ENCODE measurements around the gene GSPT1. TPM values are rescaled to one million over a fixed set of nuclear protein-coding genes. Genes with fewer than 3 reads are reported as not detected.
"Not testable (repeated sequence)": the region's sequence is repeated elsewhere in the genome, so short reads cannot be mapped to it uniquely, and the experiment has no call there.

GSPT1 gene
- 74.1 and 94.3 TPM in 2 replicates for total RNA-seq (ENCODE audit: low replicate concordance)

DNA sequence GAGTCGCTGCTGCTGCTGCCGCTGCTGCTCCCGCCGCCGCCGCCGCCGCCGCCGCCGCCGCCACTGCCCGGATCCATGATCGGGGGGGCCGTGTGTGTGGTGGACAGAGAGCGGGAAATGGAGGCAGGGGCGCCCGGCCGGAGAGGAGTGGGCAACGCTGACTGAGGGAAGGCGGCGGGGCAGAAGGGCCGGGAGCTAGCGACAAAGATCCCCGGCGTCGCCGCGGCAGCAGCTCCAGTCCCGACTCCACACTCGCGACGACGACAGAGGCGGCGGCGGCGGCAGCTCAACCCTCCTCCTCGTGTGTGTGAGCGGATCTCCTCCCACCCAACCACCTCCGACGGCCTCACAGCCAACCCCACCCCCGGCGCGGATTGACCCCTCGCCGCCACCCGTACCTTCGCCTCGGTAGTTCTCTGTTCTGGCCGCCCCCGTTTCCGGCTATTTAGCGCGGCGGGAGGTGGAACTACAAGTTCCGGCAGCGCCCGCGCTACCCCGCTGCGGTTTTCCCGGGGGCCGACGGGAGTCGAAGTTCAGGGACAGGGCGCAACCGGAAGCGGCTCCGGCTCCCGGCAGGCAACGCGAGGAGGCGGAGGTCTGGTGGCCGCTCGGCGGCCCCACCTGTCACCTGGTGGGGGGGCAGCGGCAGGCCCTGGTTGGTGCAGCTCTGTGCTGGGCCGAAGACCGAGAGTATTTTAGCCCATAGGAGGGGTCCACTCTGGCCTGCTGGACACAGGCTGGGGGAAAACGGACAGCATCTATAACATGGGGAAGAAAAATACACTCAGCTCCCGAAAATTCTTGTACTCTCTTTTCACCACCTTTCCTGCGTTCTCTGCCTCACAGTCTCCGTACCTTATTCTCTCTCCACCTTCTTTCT lies at the start of gene GSPT1:
GSPT1 (minus strand) TSS at position 313 of the 880 bp plus-strand sequence; CDS start at position 77, 236 bp downstream.
- no peaks in the 10 kb centered on the region for H3K9me3 Mint-ChIP-seq
- peak; percentile 99 for DNase-seq (ENCODE audit: low spot score)
- Histone ChIP-seq H3K4me1 (peaks cover 21% of the 10 kb centered on the region), H3K9me3 (ENCODE audit: low read depth) (no peaks in the 10 kb centered on the region), H3K27ac (no peak within 1 kb of the TSS), H3K4me3 (peak within 1 kb of the TSS; percentile 90), H3K27me3 (no peaks in the 10 kb centered on the region), H4K20me1 (ENCODE audit: low read depth) (peaks cover 35% of the 10 kb centered on the region), H3K79me2 (ENCODE audit: low read depth) (peaks cover 47% of the 10 kb centered on the region), H2AFZ (replicated peaks) (peak within 1 kb of the TSS; percentile 89), H3K4me2 (peak within 1 kb of the TSS; percentile 83), H3K9ac (peak within 1 kb of the TSS; percentile 53), H3F3A (ENCODE audit: low read depth) (no peaks in the 10 kb centered on the region), H3K36me3 (no peaks in the 10 kb centered on the region)
- peak within 1 kb of the TSS; percentile 97 for H3K4me3 Mint-ChIP-seq
- H3K27me3 Mint-ChIP-seq (ENCODE audit: insufficient read depth, low read depth) = peaks cover 6% of the 10 kb centered on the region
- peak within 1 kb of the TSS; percentile 74 for H3K27ac Mint-ChIP-seq
- H3K36me3 Mint-ChIP-seq = no peaks in the 10 kb centered on the region
- TF ChIP-seq EZH2 (IDR thresholded peaks at IDR 0.05) = no peak
- TF ChIP-seq, protein P1, sequence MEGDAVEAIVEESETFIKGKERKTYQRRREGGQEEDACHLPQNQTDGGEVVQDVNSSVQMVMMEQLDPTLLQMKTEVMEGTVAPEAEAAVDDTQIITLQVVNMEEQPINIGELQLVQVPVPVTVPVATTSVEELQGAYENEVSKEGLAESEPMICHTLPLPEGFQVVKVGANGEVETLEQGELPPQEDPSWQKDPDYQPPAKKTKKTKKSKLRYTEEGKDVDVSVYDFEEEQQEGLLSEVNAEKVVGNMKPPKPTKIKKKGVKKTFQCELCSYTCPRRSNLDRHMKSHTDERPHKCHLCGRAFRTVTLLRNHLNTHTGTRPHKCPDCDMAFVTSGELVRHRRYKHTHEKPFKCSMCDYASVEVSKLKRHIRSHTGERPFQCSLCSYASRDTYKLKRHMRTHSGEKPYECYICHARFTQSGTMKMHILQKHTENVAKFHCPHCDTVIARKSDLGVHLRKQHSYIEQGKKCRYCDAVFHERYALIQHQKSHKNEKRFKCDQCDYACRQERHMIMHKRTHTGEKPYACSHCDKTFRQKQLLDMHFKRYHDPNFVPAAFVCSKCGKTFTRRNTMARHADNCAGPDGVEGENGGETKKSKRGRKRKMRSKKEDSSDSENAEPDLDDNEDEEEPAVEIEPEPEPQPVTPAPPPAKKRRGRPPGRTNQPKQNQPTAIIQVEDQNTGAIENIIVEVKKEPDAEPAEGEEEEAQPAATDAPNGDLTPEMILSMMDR (IDR thresholded peaks at IDR 0.05) = no peak
- TF ChIP-seq EZH2phosphoT487 (IDR thresholded peaks at IDR 0.05) = no peak
- H3K4me1 Mint-ChIP-seq = peaks cover 33% of the 10 kb centered on the region

DNA sequence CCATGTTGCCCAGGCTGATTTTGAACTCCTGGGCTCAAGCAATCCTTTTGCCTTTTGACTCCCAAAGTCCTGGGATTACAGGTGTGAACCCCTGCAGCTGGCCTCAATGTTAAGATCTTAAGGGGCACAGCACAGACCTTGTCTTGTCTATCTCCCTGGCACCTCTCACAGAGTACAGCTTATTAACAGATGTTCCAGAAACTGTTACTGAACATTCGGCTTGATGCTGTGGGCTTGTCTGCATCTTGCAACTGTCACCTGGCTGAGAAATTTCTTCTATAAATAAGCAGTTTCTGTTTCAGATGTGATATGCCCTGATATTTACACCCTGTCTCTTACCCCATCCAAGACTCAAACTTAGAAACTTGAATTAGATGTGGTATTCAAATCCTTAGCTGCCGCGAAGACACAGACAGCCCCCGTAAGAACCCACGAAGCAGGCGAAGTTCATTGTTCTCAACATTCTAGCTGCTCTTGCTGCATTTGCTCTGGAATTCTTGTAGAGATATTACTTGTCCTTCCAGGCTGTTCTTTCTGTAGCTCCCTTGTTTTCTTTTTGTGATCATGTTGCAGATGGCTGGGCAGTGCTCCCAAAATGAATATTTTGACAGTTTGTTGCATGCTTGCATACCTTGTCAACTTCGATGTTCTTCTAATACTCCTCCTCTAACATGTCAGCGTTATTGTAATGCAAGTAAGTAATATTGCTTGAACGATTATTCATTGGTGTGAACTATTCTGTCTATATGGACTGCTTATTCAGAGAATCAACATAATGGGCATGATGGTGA lies 49.2 kb upstream of the GSPT1 start, which contains the start of gene TNFRSF17:
TNFRSF17 (plus strand) TSS at position 450 of the 791 bp plus-strand sequence; CDS start at position 565, 115 bp downstream.
- Histone ChIP-seq H2AFZ (replicated peaks) (no peak within 1 kb of the TSS), H3K4me3 (no peak within 1 kb of the TSS), H3K4me2 (no peak within 1 kb of the TSS), H3K4me1 (no peaks in the 10 kb centered on the region), H4K20me1 (ENCODE audit: low read depth) (no peaks in the 10 kb centered on the region), H3K36me3 (no peaks in the 10 kb centered on the region), H3K27me3 (no peaks in the 10 kb centered on the region), H3F3A (ENCODE audit: low read depth) (peaks cover 4% of the 10 kb centered on the region), H3K27ac (no peak within 1 kb of the TSS), H3K79me2 (ENCODE audit: low read depth) (no peaks in the 10 kb centered on the region), H3K9ac (no peak within 1 kb of the TSS), H3K9me3 (ENCODE audit: low read depth) (no peaks in the 10 kb centered on the region)
- H3K27me3 Mint-ChIP-seq (ENCODE audit: insufficient read depth, low read depth) = no peaks in the 10 kb centered on the region
- H3K36me3 Mint-ChIP-seq = no peaks in the 10 kb centered on the region
- H3K4me3 Mint-ChIP-seq = no peak within 1 kb of the TSS
- no peak within 1 kb of the TSS for H3K27ac Mint-ChIP-seq
- DNase-seq (ENCODE audit: low spot score) = no peak
- no peaks in the 10 kb centered on the region for H3K9me3 Mint-ChIP-seq
- H3K4me1 Mint-ChIP-seq = peaks cover 2% of the 10 kb centered on the region
- TF ChIP-seq, protein P1 (IDR thresholded peaks at IDR 0.05) = no peak
- TF ChIP-seq EZH2phosphoT487 (IDR thresholded peaks at IDR 0.05) (no peak), EZH2 (IDR thresholded peaks at IDR 0.05) (no peak)

DNA sequence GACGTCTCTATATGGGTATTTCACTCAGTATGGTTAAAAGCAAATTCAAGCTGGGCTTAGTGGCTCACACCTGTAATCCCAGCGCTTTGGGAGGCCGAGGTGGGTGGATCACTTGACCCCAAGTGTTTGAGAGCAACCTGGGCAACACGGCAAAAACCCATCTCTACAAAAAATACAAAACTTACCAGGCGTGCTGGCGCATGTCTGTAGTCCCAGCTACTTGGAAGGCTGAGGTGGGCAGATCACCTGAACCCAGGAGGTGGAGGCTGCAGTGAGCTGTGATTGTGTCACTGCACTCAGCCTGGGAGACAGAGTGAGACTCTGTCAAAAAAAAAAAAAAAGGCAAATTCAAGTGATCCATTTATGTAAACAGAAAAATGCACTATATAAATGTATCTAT lies 48.0 kb upstream of the GSPT1 start:
- H2AFZ ChIP-seq (replicated peaks) = no peak overlapping the region

DNA sequence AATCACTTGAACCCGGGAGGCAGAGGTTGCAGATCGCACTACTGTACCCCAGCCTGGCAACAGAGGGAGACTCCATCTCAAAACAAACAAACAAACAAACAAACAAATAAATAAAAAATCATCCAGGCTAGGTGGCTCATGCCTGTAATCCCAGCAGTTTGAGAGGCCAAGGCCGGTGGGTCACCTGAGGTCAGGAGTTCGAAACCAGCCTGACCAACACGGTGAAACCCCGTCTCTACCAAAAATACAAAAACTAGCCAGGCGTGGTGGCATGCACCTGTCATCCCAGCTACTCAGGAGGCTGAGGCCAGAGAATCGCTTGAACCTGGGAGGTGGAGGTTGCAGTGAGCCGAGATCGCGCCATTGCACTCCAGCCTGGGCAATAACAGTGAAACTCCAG lies 47.2 kb upstream of the GSPT1 start:
- H3K27me3 Mint-ChIP-seq (ENCODE audit: insufficient read depth, low read depth); H3K4me1 Mint-ChIP-seq; H2AFZ ChIP-seq (replicated peaks); H3K4me1 ChIP-seq; H3K27me3 ChIP-seq; H3K9me3 ChIP-seq (ENCODE audit: low read depth); H3K4me3 ChIP-seq; H3K4me3 Mint-ChIP-seq; H3K9ac ChIP-seq; DNase-seq (ENCODE audit: low spot score); H3K27ac Mint-ChIP-seq; H4K20me1 ChIP-seq (ENCODE audit: low read depth); H3K27ac ChIP-seq; H3K4me2 ChIP-seq; H3K36me3 Mint-ChIP-seq; H3K79me2 ChIP-seq (ENCODE audit: low read depth); H3F3A ChIP-seq (ENCODE audit: low read depth); H3K36me3 ChIP-seq; H3K9me3 Mint-ChIP-seq: not testable (repeated sequence)

More for the DNA sequence above, 48.0 kb upstream of the GSPT1 start:
- H3K36me3 Mint-ChIP-seq = no peaks in the 10 kb centered on the region
- DNase-seq (ENCODE audit: low spot score) = no peak
- H3K27me3 ChIP-seq = no peaks in the 10 kb centered on the region
- H3K27ac ChIP-seq = no peak overlapping the region
- H3K9me3 ChIP-seq (ENCODE audit: low read depth) = no peaks in the 10 kb centered on the region
- H3K9me3 Mint-ChIP-seq = no peaks in the 10 kb centered on the region
- no peak overlapping the region for H3K4me3 ChIP-seq
- TF ChIP-seq EZH2phosphoT487 (IDR thresholded peaks at IDR 0.05) = no peak
- TF ChIP-seq, protein P1 (IDR thresholded peaks at IDR 0.05) = no peak
- no peak for TF ChIP-seq EZH2 (IDR thresholded peaks at IDR 0.05)
- H3K4me3 Mint-ChIP-seq = no peak overlapping the region
- H3K4me1 Mint-ChIP-seq = peaks cover 2% of the 10 kb centered on the region
- H3K9ac ChIP-seq = no peak overlapping the region
- H3K36me3 ChIP-seq = no peaks in the 10 kb centered on the region
- no peak overlapping the region for H3K4me2 ChIP-seq
- no peaks in the 10 kb centered on the region for H3K4me1 ChIP-seq
- no peaks in the 10 kb centered on the region for H3K27me3 Mint-ChIP-seq (ENCODE audit: insufficient read depth, low read depth)
- peaks cover 4% of the 10 kb centered on the region for H3F3A ChIP-seq (ENCODE audit: low read depth)
- no peaks in the 10 kb centered on the region for H3K79me2 ChIP-seq (ENCODE audit: low read depth)
- no peaks in the 10 kb centered on the region for H4K20me1 ChIP-seq (ENCODE audit: low read depth)
- no peak overlapping the region for H3K27ac Mint-ChIP-seq

GRCh38 chr16:11962457-11962856 lies 46.7 kb upstream of the GSPT1 start:
- not testable (repeated sequence) for H4K20me1 ChIP-seq (ENCODE audit: low read depth); H3F3A ChIP-seq (ENCODE audit: low read depth); H3K9ac ChIP-seq; H3K36me3 ChIP-seq; H3K27ac Mint-ChIP-seq; H3K4me2 ChIP-seq; H3K4me1 ChIP-seq; H3K36me3 Mint-ChIP-seq; H3K4me1 Mint-ChIP-seq; H3K4me3 Mint-ChIP-seq; DNase-seq (ENCODE audit: low spot score); H3K27ac ChIP-seq; H3K27me3 Mint-ChIP-seq (ENCODE audit: insufficient read depth, low read depth); H3K27me3 ChIP-seq; H3K9me3 Mint-ChIP-seq; H3K4me3 ChIP-seq; H3K9me3 ChIP-seq (ENCODE audit: low read depth); H3K79me2 ChIP-seq (ENCODE audit: low read depth); H2AFZ ChIP-seq (replicated peaks)

Measured in neural progenitor cell (in vitro differentiated cells).